ENCODE results near the gene MSH5. TPM values are rescaled to one million over a fixed set of nuclear protein-coding genes. Genes with fewer than 3 reads are reported as not detected.
"Not testable (repeated sequence)": the region's sequence is repeated elsewhere in the genome, so short reads cannot be mapped to it uniquely, and the experiment has no call there.

The MSH5 gene
- total RNA-seq, 1 donor from 2014 or later: 9.1 TPM

DNA sequence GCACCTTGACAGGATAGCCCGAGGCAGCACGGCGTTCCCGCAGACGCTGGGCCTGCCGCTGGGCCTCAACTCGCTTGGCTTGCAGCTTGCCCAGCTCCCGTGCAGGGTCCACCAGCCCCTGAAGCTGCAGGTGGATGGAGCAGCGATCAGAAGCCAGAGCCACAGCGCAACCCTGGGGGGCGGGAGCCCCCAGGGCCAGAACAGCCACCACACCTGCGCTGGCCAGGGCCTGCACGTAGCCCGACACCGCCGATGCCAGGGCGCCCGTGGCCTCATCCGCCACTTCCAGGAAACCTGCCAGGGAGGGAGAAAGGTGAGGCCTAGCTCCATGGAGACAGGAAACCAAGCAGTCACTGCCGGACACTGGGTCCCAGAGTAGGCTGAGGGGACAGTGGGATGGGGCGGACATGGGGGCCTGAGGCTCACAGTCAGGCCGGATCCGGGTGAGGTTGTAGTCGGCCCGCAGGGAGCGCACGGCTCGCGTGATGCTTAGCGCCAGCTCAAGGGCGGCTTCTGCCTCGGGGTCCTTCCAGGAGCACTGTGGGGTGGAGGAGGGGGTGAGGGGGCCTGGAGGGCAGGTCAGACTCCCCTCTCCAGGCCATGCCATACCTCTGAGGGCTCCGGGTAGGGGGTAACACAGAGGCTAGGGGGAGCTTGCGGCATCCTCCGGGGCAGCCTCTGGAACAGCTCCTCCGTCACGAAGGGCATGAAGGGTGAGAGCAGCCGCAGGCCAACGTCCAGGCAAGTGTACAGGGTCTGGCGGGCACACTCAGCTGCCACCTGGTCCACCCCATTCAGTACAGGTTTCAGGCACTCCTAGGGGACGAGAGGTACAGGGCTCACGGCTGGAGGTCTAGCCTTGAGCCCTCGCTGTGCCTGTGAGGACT, 39.4 kb downstream of the MSH5 start:
- DNase-seq: no peak

DNA sequence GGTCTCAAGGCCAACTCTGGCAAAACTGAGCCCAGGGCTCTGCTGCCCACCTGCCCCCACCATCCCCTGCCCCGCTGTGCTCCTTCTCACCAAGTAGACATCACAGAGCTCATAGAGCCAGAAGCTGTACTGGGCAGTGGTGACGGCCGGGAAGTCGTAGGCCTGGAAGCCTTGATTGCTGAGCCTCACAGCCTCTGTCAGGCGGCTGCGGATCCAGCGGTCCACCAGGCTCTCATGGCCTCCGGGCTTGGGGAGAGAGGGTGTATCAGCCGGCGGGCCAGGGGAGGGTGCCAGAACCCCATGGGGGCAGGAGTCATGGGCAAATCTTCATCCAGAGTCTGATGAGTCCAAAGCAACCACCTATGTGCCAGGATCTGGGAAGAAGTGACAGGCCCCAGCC, 40.1 kb downstream of the MSH5 start:
- DNase-seq: no peak

GRCh38 chr6:31780507-31781243, 40.9 kb downstream of the MSH5 start:
- DNase-seq: no peak

- no peak for DNase-seq
These were observed 41.7 kb downstream of the MSH5 start for GRCh38 chr6:31781244-31782125.

DNA sequence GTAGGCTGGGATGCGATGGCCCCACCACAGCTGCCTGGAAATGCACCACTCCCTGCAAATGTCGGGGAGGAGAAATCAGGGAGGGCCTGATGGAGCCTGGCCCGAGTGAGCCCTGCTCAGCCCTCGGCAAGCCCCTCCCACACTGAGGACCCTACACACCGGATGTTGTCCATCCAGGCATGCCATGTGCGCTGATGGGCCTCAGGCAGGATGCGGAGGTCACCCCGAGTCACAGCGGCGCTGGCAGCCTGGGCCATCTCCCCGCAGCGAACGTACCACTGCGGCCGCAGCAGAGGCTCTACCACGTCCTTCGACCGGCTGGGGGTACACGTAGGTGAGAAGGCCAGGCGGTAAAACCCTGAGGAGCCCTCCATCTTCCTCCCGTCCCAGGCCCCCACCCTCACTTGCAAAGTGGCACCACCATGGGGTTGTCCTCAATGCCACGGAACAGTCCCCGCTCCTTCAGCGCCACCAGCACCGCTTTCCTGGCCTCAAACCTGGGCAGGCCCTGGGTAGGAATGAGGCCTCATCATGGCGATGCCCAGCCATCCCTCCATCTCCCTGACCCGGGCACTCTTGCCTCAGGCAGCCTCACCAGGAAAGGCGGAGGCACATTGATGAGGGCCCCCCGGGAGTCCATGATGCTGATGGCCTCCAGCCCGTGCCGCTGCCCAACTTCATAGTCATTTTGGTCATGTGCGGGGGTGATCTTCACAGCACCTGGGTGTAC, 42.5 kb downstream of the MSH5 start:
- no peak for DNase-seq

- DNase-seq: no peak
These were observed 44.5 kb downstream of the MSH5 start for GRCh38 chr6:31784098-31784925.

DNA sequence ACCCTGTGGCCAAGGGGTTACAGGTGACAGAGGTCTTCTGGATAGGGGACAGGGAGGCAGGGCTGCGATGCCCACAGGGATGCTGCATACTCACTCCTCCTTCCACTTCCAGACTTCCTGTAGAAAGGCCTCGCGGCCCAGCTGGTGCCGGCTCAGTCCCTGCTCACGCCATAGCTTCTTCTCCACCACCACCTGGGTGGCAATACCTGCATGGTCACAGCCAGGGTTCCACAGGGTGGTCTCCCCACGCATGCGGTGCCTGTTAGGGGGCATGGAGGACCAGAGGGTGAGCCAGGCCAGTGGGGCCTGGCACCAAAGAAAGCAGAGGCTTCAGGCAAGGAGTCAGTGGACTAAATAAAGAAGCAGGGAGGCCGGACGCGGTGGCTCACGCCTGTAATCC, 45.7 kb downstream of the MSH5 start:
- no peak for DNase-seq

- peak; percentile 44 for DNase-seq
These were observed 51.7 kb downstream of the MSH5 start for GRCh38 chr6:31791324-31792089.

GRCh38 chr6:31792090-31792374, 52.2 kb downstream of the MSH5 start:
- DNase-seq: no peak

DNA sequence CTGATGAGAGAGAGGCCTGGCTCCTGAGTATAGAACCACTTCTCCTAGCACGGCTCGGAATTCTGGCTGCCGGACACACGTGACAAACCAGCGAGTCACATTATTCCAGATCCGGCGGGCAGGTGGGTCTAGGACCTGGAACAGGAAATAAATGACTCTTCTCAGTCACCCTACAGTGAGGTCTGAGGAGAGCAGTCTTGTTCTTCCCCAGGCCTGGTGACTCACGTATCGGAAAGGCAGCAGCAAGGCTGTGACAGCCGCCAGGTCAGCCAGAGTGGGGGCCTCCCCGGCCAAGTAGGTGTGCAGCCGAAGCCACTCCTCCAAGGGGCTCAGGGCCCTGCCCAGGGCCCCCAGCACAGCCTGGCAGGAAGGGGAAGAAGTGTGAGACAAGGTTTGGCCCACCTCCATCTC, 53.0 kb downstream of the MSH5 start:
- no peak for DNase-seq

DNA sequence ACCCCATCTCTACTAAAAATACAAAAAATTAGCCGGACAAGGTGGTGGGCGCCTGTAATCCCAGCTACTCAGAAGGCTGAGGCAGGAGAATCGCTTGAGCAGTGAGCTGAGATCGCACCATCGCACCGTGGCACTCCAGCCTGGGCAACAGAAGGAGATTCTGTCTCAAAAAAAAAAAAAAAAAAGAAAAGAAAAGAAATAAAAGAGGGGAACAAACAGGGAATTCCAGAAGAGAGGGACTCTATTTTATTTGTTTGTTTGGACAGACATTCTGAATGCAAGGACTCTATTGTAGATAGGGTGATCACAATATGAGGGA, 54.1 kb downstream of the MSH5 start:
- DNase-seq: not testable (repeated sequence)

DNA sequence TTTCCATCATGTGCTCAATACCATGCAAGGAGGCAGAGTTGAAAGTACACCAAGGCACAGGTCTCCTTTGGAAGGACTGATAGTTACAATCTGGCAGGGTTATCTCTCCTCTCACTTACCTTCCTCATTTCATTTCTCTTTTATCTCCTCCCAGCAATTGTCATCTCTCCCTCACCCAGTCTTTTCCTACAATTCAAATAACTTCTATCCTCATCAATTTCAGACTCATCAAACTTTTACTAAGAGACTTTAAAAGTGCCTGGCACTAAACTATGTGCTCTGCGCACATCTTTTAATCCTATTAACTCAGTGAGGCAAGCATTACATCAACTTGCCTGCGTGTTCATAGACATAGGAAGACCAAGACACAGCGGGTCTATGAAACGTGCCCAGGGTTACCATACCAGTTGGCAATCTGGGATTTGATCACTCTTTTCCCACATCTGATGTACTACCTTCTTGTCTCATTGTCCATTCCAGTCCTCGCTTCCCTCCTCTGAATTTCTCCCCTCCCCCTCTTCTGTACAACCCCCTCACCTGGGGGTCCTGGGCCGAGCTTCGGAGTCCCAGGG, 54.6 kb downstream of the MSH5 start:
- peak; percentile 18 for DNase-seq

DNA sequence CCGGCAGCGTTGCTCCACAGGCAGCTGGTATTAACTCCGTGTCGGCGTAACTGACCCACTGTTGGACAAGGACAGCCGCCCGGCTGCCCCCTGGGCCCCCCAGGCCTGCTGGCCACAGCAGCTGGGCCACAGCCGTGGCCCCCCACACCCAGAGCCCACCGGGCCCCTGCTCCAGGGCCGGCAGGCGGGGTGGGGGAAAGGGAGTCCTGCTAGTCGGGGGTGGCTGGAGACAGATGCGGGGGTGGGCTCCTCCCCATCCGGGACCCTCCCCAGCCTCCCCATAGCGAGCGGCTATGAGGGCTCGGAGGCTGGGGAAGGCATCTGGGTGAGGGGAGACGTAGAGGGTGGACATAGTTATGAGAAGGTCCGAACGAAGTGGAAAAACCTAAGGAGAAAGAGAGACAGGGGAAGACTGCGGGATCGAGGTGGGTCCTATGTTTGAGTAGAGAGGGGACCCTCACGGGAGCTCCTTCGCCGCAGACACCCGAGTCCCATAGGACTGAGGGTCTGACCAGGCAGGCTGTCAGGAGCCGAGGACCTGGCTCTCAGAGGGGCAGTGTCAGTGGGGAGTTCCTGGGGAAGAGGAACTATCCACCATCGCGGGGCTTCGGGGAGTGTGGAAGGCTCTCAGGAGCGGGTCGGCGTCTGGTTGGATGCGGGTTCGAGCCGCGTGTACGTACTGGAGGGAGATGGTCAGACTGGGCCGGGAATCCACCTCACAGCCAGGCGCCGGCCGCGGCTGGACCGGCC, 55.2 kb downstream of the MSH5 start:
- no peak for DNase-seq

- peak; percentile 69 for DNase-seq
These were observed 56.0 kb downstream of the MSH5 start, which contains the start of gene VARS1 for GRCh38 chr6:31795616-31796298. Gene VARS1, minus strand, starts transcription at chr6:31795752. Its CDS starts 535 bp downstream, at chr6:31795217.

DNA sequence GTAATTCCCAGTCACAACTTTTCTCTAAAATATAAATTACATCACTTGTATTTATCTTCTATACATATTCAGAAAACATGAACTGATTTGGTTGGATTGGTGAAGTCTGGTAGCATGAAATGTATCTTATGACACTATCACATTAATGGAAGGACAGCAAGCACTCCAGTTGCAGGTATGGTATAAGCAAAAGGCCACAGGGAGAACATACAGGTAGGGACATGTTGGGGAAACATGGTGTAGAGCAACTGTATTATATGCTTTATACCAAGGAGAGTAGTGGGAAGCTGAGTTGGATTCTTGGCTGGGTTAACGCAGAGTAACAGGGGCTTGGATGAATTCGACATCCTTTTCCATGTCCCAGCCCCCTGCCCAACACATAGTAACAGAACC, 57.2 kb downstream of the MSH5 start:
- no peak for DNase-seq

- no peak for DNase-seq
These were observed 57.8 kb downstream of the MSH5 start for GRCh38 chr6:31797588-31797987.

DNA sequence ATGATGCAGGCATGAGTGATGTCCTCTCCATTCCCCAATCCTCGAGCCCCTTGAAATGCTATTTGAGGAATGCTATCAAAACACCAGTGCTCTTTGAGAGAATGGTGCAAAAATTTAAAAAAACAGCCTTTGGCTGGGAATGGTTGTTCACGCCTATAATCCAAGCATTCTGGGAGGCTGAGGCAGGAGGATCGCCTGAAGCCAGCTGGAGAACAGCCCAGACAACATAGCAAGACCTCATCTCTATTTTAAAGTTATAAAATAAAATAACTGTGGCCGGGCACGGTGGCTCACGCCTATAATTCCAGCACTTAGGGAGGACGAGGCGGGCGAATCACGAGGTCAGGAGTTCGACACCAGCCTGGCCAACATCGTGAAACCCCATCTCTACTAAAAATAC, 60.0 kb downstream of the MSH5 start:
- no peak for DNase-seq
